Measurements from ENCODE around the gene FAM25G.
"Not testable (repeated sequence)": the region's sequence is repeated elsewhere in the genome, so short reads cannot be mapped to it uniquely, and the experiment has no call there.

The FAM25G gene

GRCh38 chr10:47491600-47491999, at the start of gene FAM25G:
FAM25G (minus strand) TSS chr10:47491700; CDS start chr10:47491674, 26 bp downstream.
- not testable (repeated sequence) for DNase-seq

- not testable (repeated sequence) for DNase-seq
Measured at GRCh38 chr10:47536430-47536829, 44.9 kb upstream of the FAM25G start.

- not testable (repeated sequence) for DNase-seq
Measured at GRCh38 chr10:47523475-47523874, 32.0 kb upstream of the FAM25G start, which contains the start of gene AGAP9. AGAP9 (minus strand) TSS chr10:47523638; CDS start chr10:47523526, 112 bp downstream.

- DNase-seq, result not testable (repeated sequence)
Measured at GRCh38 chr10:47502313-47502712, 10.8 kb upstream of the FAM25G start.

- not testable (repeated sequence) for DNase-seq
Measured at GRCh38 chr10:47494226-47494625, 2.7 kb upstream of the FAM25G start.

- not testable (repeated sequence) for DNase-seq
Measured at GRCh38 chr10:47489630-47490029, 1.9 kb downstream of the FAM25G start.

GRCh38 chr10:47485943-47486342, 5.6 kb downstream of the FAM25G start:
- DNase-seq, result not testable (repeated sequence)

- not testable (repeated sequence) for DNase-seq
Measured at GRCh38 chr10:47484786-47485185, 6.7 kb downstream of the FAM25G start.

GRCh38 chr10:47483923-47484322, 7.6 kb downstream of the FAM25G start, which contains the start of gene ANXA8:
ANXA8 (minus strand) TSS chr10:47484115; CDS start chr10:47483933, 182 bp downstream.
- not testable (repeated sequence) for DNase-seq

- DNase-seq, result not testable (repeated sequence)
Measured at GRCh38 chr10:47482367-47482766, 9.1 kb downstream of the FAM25G start.

GRCh38 chr10:47481768-47482181, 9.7 kb downstream of the FAM25G start:
- not testable (repeated sequence) for DNase-seq

GRCh38 chr10:47481182-47481766, 10.2 kb downstream of the FAM25G start:
- not testable (repeated sequence) for DNase-seq

- not testable (repeated sequence) for DNase-seq
Measured at GRCh38 chr10:47480133-47480532, 11.4 kb downstream of the FAM25G start.

- DNase-seq, result not testable (repeated sequence)
Measured at GRCh38 chr10:47478114-47478513, 13.4 kb downstream of the FAM25G start.

- not testable (repeated sequence) for DNase-seq
Measured at GRCh38 chr10:47477078-47477477, 14.4 kb downstream of the FAM25G start.

GRCh38 chr10:47475101-47475500, 16.4 kb downstream of the FAM25G start:
- not testable (repeated sequence) for DNase-seq

GRCh38 chr10:47473516-47473915, 18.0 kb downstream of the FAM25G start:
- not testable (repeated sequence) for DNase-seq

GRCh38 chr10:47472647-47473046, 18.9 kb downstream of the FAM25G start:
- not testable (repeated sequence) for DNase-seq

GRCh38 chr10:47472072-47472471, 19.4 kb downstream of the FAM25G start:
- not testable (repeated sequence) for DNase-seq

GRCh38 chr10:47468731-47469528, 22.6 kb downstream of the FAM25G start:
- not testable (repeated sequence) for DNase-seq

- DNase-seq, result not testable (repeated sequence)
Measured at GRCh38 chr10:47467957-47468356, 23.5 kb downstream of the FAM25G start.

GRCh38 chr10:47467458-47467857, 24.0 kb downstream of the FAM25G start:
- DNase-seq, result not testable (repeated sequence)

GRCh38 chr10:47465216-47465917, 26.1 kb downstream of the FAM25G start:
- not testable (repeated sequence) for DNase-seq

Measured in DMS53 (cell line).